ENCODE results near the gene LCAT. TPM values are rescaled to one million over a fixed set of nuclear protein-coding genes. Genes with fewer than 3 reads are reported as not detected.

The LCAT gene
- total RNA-seq, 4 donors from 2014 or later, result 17.9 to 43.9 (median 26.8) TPM

GRCh38 chr16:67910158-67910557, 33.8 kb downstream of the LCAT start:
- Histone ChIP-seq H3K4me3 (no peak overlapping the region), H3K27me3 (no peaks in the 10 kb centered on the region), H3K27ac (no peak overlapping the region), H3K4me1 (peaks cover 0 to 14% (median 0%) of the 10 kb centered on the region in 4 donors), H3K9me3 (no peaks in the 10 kb centered on the region), H3K36me3 (peaks cover 0 to 62% (median 14%) of the 10 kb centered on the region in 3 donors)
- 57 to 63% methylated on average over 2 of the region's 2 CpGs for WGBS, 2 donors
- TF ChIP-seq EP300 (IDR thresholded peaks at IDR 0.05), result no peak
- no peak for TF ChIP-seq CTCF (IDR thresholded peaks at IDR 0.05)
- TF ChIP-seq POLR2A (IDR thresholded peaks at IDR 0.05), result no peak
- no peak for DNase-seq (ENCODE audit: low spot score in 2 of 2)

GRCh38 chr16:67909056-67909742, 34.7 kb downstream of the LCAT start:
- Histone ChIP-seq H3K27ac (no peak overlapping the region), H3K4me1 (peaks cover 0 to 9% (median 0%) of the 10 kb centered on the region in 4 donors), H3K4me3 (no peak overlapping the region), H3K9me3 (no peaks in the 10 kb centered on the region), H3K36me3 (peaks cover 0 to 54% (median 14%) of the 10 kb centered on the region in 3 donors), H3K27me3 (no peaks in the 10 kb centered on the region)
- DNase-seq (ENCODE audit: low spot score in 2 of 2), result no peak
- TF ChIP-seq CTCF (IDR thresholded peaks at IDR 0.05), result no peak
- no peak for TF ChIP-seq EP300 (IDR thresholded peaks at IDR 0.05)
- TF ChIP-seq POLR2A (IDR thresholded peaks at IDR 0.05), result no peak
- WGBS, 2 donors, result 95% methylated on average over 33 to 36 of the region's 36 CpGs

- TF ChIP-seq EP300 (IDR thresholded peaks at IDR 0.05), result no peak
- no peak for TF ChIP-seq POLR2A (IDR thresholded peaks at IDR 0.05)
- no peak for TF ChIP-seq CTCF (IDR thresholded peaks at IDR 0.05)
- 85 to 89% methylated on average over 11 of the region's 11 CpGs for WGBS, 2 donors
Observed at GRCh38 chr16:67907397-67908180, 36.3 kb downstream of the LCAT start.

GRCh38 chr16:67902831-67903230, 41.1 kb downstream of the LCAT start:
- WGBS, 2 donors, result 73 to 82% methylated on average over 4 of the region's 4 CpGs
- H3K27ac ChIP-seq, result no peak overlapping the region
- H3K36me3 ChIP-seq, result peaks cover 0 to 30% (median 4%) of the 10 kb centered on the region in 3 donors
- DNase-seq (ENCODE audit: low spot score in 2 of 2), result no peak
- no peak for TF ChIP-seq EP300 (IDR thresholded peaks at IDR 0.05)
- TF ChIP-seq POLR2A (IDR thresholded peaks at IDR 0.05), result no peak
- TF ChIP-seq CTCF (IDR thresholded peaks at IDR 0.05), result no peak
- H3K27me3 ChIP-seq, result no peaks in the 10 kb centered on the region
- H3K9me3 ChIP-seq, result no peaks in the 10 kb centered on the region
- H3K4me3 ChIP-seq, result no peak overlapping the region
- H3K4me1 ChIP-seq, result peaks cover 0 to 12% (median 2%) of the 10 kb centered on the region in 4 donors

More at GRCh38 chr16:67907397-67908180, 36.3 kb downstream of the LCAT start:
- H3K36me3 ChIP-seq, result peaks cover 0 to 62% (median 19%) of the 10 kb centered on the region in 3 donors
- no peak overlapping the region for H3K27ac ChIP-seq
- H3K9me3 ChIP-seq, result no peaks in the 10 kb centered on the region
- no peak for DNase-seq (ENCODE audit: low spot score in 2 of 2)
- H3K4me3 ChIP-seq, result no peak overlapping the region
- H3K4me1 ChIP-seq, result peaks cover 0 to 9% (median 0%) of the 10 kb centered on the region in 4 donors
- H3K27me3 ChIP-seq, result no peaks in the 10 kb centered on the region

GRCh38 chr16:67901734-67902133, 42.2 kb downstream of the LCAT start:
- H3K4me1 ChIP-seq, result peaks cover 0 to 23% (median 12%) of the 10 kb centered on the region in 4 donors

More at GRCh38 chr16:67901734-67902133, 42.2 kb downstream of the LCAT start:
- Histone ChIP-seq H3K36me3 (peaks cover 0 to 30% (median 4%) of the 10 kb centered on the region in 3 donors), H3K27ac (no peak overlapping the region), H3K27me3 (no peaks in the 10 kb centered on the region), H3K4me3 (no peak overlapping the region), H3K9me3 (no peaks in the 10 kb centered on the region)
- WGBS, 2 donors, result 93 to 95% methylated on average over 5 of the region's 5 CpGs
- TF ChIP-seq POLR2A (IDR thresholded peaks at IDR 0.05), result no peak
- no peak for TF ChIP-seq CTCF (IDR thresholded peaks at IDR 0.05)
- no peak for TF ChIP-seq EP300 (IDR thresholded peaks at IDR 0.05)
- DNase-seq (ENCODE audit: low spot score in 2 of 2), result no peak

Data from tibial nerve (tissue), 4 donors.